Psoas muscle (tissue), 8 donors: ENCODE measurements around the gene EEF1A1. TPM values are rescaled to one million over a fixed set of nuclear protein-coding genes. Genes with fewer than 3 reads are reported as not detected.
A peak's percentile ranks its signal among the peaks of the same experiment; 100 is the strongest.
"Not testable (repeated sequence)": the region's sequence is repeated elsewhere in the genome, so short reads cannot be mapped to it uniquely, and the experiment has no call there.

Source experiments
- ATAC-seq, 4 donors: fragments of 200-7000 bp; cut with Tn5 transposase; one replicate each; pipeline ENCODE4 v1.9.1; 2020; ENCODE audit warnings: moderate library complexity in 3 of 4, mild to moderate bottlenecking in 2 of 4
- DNase-seq, 2 donors: peaks; one replicate each; pipeline ENCODE4 v3.0.0-alpha.2; 2020
- H3K27ac ChIP-seq: fragments of 200-600 bp; one replicate; pipeline ENCODE4 v1.8.0; 2022
- H3K27me3 ChIP-seq, 3 donors: fragments of 200-600 bp in 1 of 3; one replicate each; pipeline versions ENCODE4 v1.6.1 to v1.8.0; 2013 to 2022; ENCODE audit warnings: low read length in 2 of 3, mild to moderate bottlenecking in 2 of 3, moderate library complexity in 1 of 3; ENCODE audit not compliant: insufficient read depth in 3 of 3
- H3K36me3 ChIP-seq, 2 donors: fragments of 200-600 bp in 1 of 2; one replicate each; pipeline versions ENCODE4 v1.6.1 to v1.8.0; 2013 to 2022; ENCODE audit warnings: low read depth in 1 of 2, mild to moderate bottlenecking in 1 of 2, moderate library complexity in 1 of 2; ENCODE audit not compliant: insufficient read depth in 1 of 2
- H3K4me1 ChIP-seq: fragments of 200-600 bp; one replicate; pipeline ENCODE4 v1.8.0; 2022
- H3K4me3 ChIP-seq: fragments of 200-600 bp; one replicate; pipeline ENCODE4 v1.8.0; 2022; ENCODE audit warnings: mild to moderate bottlenecking
- H3K9me3 ChIP-seq: fragments of 200-600 bp; one replicate; pipeline ENCODE4 v1.8.0; 2022
- WGBS, 3 donors: extraction: QIAGEN DNeasy Blood & Tissue Kit; methylation state at CpG; one replicate each; pipeline versions ENCODE4 v1.1.6 to v1.1.7; 2013; 5-methylcytosine and 5-hydroxymethylcytosine counted together
- intact Hi-C, 2 donors: fragments of 100-400 bp; cut with DNase I; formaldehyde crosslinking; loops; one replicate each; pipeline versions ENCODE4 v1.11.0 to v1.14.2; 2022
- polyA plus RNA-seq, 3 donors: library from polyadenylated mRNA; stranded (reverse); fragments of 200-250 nt; gene quantifications; one replicate each; pipeline ENCODE4 v1.2.3, GENCODE V29; 2013
- total RNA-seq, 4 donors: library from RNA; stranded (reverse); fragmentation: NEBNext Ultra II Directional in 2 of 4; extraction: Animal tissue kit (Norgen Biotek cat#: 25700) in 2 of 4; gene quantifications; one replicate each; pipeline versions ENCODE4 v1.2.1 to v1.2.4, GENCODE V29; 2021 to 2023
- TF ChIP-seq, protein P1 (sequence below): fragments of 200-600 bp; IDR thresholded peaks from one replicate; pipeline ENCODE4 v1.8.0; 2022; ENCODE audit warnings: antibody characterized with exemption
- donor health status: healthy with polysubstance abuse.
- donor health status: DM: no; HTN: no; CAD: no; lungs with moderate emphysema.
- donor health status: Bipolar disorder and iron deficiency.
- donor health status: healthy.
- donor health status: DM: yes; HTN: yes; CAD: no.
- donor health status: DM: no; HTN: no; CAD: no.
- donor health status: DM: no; HTN: no; CAD: no.
- donor health status: DM: yes; HTN: yes; CAD: no.

The EEF1A1 gene
- total and polyA plus RNA-seq, 7 donors, result 541 to 2,379 (median 851) TPM

DNA sequence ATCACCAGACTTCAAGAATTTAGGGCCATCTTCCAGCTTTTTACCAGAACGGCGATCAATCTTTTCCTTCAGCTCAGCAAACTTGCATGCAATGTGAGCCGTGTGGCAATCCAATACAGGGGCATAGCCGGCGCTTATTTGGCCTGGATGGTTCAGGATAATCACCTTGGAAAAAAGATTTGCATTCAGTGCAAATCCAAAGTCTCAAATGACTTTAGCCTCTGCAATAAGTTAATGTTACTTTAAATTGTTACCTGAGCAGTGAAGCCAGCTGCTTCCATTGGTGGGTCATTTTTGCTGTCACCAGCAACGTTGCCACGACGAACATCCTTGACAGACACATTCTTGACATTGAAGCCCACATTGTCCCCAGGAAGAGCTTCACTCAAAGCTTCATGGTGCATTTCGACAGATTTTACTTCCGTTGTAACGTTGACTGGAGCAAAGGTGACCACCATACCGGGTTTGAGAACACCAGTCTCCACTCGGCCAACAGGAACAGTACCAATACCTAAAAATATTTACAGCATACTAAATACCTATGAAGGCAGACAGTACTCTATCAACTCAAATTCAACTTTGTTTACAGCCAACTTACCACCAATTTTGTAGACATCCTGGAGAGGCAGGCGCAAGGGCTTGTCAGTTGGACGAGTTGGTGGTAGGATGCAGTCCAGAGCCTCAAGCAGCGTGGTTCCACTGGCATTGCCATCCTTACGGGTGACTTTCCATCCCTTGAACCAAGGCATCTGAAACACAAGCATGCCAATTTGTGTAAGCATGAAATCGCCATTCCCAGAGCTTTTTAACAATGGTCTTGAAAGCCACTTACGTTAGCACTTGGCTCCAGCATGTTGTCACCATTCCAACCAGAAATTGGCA is 2.5 kb downstream of the EEF1A1 start:
- Histone ChIP-seq H3K36me3 (peaks cover 2 to 48% of the 10 kb centered on the region in 2 donors), H3K4me1 (peaks cover 12% of the 10 kb centered on the region), H3K27me3 (peaks cover 0 to 39% (median 14%) of the 10 kb centered on the region in 3 donors)
- DNase-seq, H3K9me3 ChIP-seq, intact Hi-C loops, ATAC-seq, H3K27ac ChIP-seq, H3K4me3 ChIP-seq: not testable (repeated sequence)
- 12 to 21% (median 19%) methylated on average over 14 to 15 of the region's 19 CpGs for WGBS, 3 donors

DNA sequence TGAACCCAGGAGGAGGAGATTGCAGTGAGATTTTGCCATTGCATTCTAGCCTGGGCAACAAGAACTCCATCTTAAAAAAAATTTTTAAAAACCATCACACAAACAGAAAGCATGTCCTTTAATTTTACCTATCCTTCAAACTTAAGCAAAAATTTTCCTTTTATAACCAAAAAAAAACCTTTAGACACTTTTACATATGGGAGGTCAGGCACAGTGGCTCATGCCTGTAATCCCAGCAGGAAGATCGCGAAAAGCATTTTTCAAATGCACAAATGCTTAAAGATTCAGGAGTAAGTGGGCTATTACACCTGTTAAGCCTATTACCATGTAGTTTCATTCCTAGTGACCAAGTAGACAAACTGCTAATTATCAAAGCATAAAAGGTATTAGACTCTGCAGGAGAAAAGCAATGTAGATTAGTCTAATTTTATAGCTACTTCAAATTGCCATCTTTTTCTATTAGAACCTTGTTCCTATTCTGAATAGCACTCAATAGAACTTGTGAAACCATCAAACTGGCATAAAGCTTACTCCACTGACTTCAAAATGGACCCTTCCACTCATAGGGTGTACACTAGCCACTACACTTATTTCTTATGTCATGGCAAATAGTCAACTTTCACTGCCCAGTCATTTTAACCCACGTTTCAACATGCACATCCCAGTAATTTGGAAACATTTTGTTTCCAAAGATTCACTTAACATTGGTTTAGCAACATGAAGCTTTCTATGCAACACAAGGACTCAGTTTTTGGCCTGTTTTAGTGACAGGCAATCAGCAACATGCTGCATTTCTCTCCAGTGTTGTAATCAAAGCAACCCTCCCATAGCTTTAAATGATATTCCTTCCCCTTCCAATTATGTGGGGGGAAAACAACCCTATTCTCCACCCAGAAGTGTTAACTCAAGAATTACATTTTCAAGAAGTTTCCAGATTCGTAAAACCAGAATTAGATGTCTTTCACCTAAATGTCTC is 4.0 kb downstream of the EEF1A1 start:
- no peak overlapping the region for H3K27ac ChIP-seq
- H3K36me3 ChIP-seq, result peaks cover 2 to 48% of the 10 kb centered on the region in 2 donors
- WGBS, 3 donors, result 79 to 80% (median 79%) methylated on average over 4 of the region's 4 CpGs
- ATAC-seq (no peak), DNase-seq (no peak)
- H3K4me3 ChIP-seq, result no peak overlapping the region
- TF ChIP-seq, protein P1, sequence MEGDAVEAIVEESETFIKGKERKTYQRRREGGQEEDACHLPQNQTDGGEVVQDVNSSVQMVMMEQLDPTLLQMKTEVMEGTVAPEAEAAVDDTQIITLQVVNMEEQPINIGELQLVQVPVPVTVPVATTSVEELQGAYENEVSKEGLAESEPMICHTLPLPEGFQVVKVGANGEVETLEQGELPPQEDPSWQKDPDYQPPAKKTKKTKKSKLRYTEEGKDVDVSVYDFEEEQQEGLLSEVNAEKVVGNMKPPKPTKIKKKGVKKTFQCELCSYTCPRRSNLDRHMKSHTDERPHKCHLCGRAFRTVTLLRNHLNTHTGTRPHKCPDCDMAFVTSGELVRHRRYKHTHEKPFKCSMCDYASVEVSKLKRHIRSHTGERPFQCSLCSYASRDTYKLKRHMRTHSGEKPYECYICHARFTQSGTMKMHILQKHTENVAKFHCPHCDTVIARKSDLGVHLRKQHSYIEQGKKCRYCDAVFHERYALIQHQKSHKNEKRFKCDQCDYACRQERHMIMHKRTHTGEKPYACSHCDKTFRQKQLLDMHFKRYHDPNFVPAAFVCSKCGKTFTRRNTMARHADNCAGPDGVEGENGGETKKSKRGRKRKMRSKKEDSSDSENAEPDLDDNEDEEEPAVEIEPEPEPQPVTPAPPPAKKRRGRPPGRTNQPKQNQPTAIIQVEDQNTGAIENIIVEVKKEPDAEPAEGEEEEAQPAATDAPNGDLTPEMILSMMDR, result no peak
- peaks cover 5% of the 10 kb centered on the region for H3K4me1 ChIP-seq
- intact Hi-C loops, result no loop called here
- H3K9me3 ChIP-seq, result no peaks in the 10 kb centered on the region
- H3K27me3 ChIP-seq, result peaks cover 0 to 24% (median 14%) of the 10 kb centered on the region in 3 donors

GRCh38 chr6:73515204-73515655 is 5.6 kb downstream of the EEF1A1 start:
- H3K36me3 ChIP-seq, result peaks cover 2 to 48% of the 10 kb centered on the region in 2 donors
- H3K4me1 ChIP-seq, result peaks cover 3% of the 10 kb centered on the region
- H3K9me3 ChIP-seq, result no peaks in the 10 kb centered on the region
- TF ChIP-seq, protein P1, result no peak
- H3K27ac ChIP-seq, result no peak overlapping the region
- intact Hi-C loops, result loop anchor here (1.0 to 2.0 kb wide), 2 partner anchors 95 to 96 kb away; no protein-coding TSS in a partner anchor
- WGBS, 3 donors, result 47 to 57% (median 51%) methylated on average over 4 of the region's 4 CpGs
- peaks cover 0 to 9% (median 3%) of the 10 kb centered on the region in 3 donors for H3K27me3 ChIP-seq
- ATAC-seq, result peak in 1 of 4 donors; percentile 3
- DNase-seq, result no peak
- H3K4me3 ChIP-seq, result no peak overlapping the region

GRCh38 chr6:73514746-73515110 is 6.1 kb downstream of the EEF1A1 start:
- Histone ChIP-seq H3K4me1 (peaks cover 3% of the 10 kb centered on the region), H3K36me3 (peaks cover 2 to 47% of the 10 kb centered on the region in 2 donors), H3K27me3 (peaks cover 0 to 4% (median 0%) of the 10 kb centered on the region in 3 donors), H3K9me3 (no peaks in the 10 kb centered on the region), H3K4me3 (no peak overlapping the region), H3K27ac (no peak overlapping the region)
- DNase-seq, result no peak
- ATAC-seq, result peak in 1 of 4 donors; percentile 22
- intact Hi-C loops, result loop anchor here (1.0 to 2.0 kb wide), 2 partner anchors 96 kb away; no protein-coding TSS in a partner anchor
- TF ChIP-seq, protein P1, result no peak
- 61 to 74% (median 68%) methylated on average over 3 of the region's 3 CpGs for WGBS, 3 donors
